OCI-LY3 (cell line): Measurements from ENCODE around the gene SNAP25.

Experiments used
- CTCF ChIP-seq: fragments of 200-600, 300-600 bp; sonication (generic); IDR thresholded peaks from 2 replicates; pipeline ENCODE4 v1.5.1; 2014; ENCODE audit warnings: antibody characterized with exemption, low read length, low read depth
- EZH2phosphoT487 ChIP-seq: fragments of 200-600 bp; shearing (Covaris generic); IDR thresholded peaks from 2 replicates; pipeline ENCODE4 v1.6.1; 2018; ENCODE audit warnings: antibody characterized with exemption, mixed run types, low read depth

GRCh38 chr20:10218536-10219451 is at the start of gene SNAP25:
- TF ChIP-seq CTCF = no peak
- no peak for TF ChIP-seq EZH2phosphoT487
